ENCODE results near the gene DZIP1.

Gene DZIP1

DNA sequence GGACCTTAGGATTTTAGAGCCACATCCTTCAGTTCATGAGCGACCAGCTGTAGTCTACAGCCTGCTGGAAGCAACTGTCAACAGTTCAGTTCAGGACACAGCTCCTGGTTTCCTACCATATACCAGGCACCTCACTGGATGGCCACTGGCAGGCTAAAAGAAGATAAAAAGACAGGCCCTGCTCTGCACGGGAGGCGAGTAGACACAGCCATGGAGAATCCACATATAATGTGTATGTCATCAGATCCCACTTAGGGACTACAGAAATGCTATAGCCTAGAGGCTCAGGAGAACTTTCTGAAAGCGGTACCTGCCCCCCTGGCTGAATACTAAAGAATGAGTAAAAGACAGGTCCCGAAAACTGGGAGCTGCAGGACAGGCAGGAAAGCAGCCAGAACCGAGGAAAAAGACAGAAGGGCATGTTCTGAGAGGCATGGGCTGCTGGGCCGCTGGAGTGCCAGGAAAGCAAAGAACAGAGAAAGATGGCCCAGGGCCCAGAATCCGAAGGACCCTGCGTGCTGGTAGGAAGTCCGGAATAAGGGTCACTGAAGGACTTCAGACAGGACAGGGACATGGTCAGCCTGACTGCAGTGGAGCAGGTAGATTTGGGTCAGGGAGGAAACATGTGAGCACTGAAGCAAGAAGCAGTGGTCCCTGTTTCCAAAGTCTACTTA lies 23.5 kb downstream of the DZIP1 start:
- POLR2A ChIA-PET = no interaction called here
- TF ChIP-seq, protein P1, sequence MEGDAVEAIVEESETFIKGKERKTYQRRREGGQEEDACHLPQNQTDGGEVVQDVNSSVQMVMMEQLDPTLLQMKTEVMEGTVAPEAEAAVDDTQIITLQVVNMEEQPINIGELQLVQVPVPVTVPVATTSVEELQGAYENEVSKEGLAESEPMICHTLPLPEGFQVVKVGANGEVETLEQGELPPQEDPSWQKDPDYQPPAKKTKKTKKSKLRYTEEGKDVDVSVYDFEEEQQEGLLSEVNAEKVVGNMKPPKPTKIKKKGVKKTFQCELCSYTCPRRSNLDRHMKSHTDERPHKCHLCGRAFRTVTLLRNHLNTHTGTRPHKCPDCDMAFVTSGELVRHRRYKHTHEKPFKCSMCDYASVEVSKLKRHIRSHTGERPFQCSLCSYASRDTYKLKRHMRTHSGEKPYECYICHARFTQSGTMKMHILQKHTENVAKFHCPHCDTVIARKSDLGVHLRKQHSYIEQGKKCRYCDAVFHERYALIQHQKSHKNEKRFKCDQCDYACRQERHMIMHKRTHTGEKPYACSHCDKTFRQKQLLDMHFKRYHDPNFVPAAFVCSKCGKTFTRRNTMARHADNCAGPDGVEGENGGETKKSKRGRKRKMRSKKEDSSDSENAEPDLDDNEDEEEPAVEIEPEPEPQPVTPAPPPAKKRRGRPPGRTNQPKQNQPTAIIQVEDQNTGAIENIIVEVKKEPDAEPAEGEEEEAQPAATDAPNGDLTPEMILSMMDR (IDR thresholded peaks at IDR 0.05; ENCODE audit: control extremely low read depth, extremely low read depth, low read depth, missing control alignments) = no peak
- DNase-seq (ENCODE audit: extremely low spot score) = no peak
- CTCF ChIA-PET = interaction anchor here (0.9 to 9.3 kb wide), 5 partner anchors 9 to 608 kb away, joined by 3 to 172 read pairs (median 6); no protein-coding TSS in a partner anchor

DNA sequence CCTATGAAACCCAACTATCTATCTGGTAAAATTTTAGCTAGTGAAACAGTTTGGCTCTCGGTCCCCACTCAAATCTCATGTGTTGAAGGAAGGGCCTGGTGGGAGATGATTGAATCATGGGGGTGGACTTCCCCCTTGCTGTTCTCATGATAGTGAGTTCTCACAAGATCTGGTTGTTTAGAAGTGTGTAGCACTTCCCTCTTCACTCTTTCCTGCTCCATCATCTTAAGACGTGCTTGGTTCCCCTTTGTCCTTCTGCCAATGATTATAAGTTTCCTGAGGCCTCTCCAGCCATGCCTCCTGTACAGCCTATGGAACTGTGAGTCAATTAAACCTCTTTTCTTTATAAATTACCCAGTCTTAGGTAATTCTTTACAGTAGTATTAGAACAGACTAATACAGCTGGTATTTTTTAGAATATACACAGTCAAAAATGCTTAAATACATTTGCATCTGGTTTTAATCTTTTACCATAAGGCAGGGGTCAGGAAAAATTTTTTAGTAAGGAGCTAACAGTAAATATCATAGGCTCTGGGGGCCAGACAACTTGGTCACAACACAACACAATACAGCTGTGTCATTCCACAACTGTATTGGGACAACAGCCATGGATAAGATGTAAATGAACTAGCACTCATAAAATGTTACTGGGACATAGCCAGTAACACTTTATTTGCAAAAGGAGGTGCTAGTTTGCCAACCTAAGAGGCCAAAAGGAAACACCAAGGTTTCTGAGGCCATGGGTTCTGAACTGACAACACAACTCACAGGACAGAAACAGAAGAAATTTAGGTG lies 24.3 kb downstream of the DZIP1 start:
- POLR2A ChIA-PET = no interaction called here
- TF ChIP-seq, protein P1 (IDR thresholded peaks at IDR 0.05; ENCODE audit: control extremely low read depth, extremely low read depth, low read depth, missing control alignments) = no peak
- CTCF ChIA-PET = interaction anchor here (0.9 to 9.3 kb wide), 3 partner anchors 41 to 609 kb away, joined by 3 to 172 read pairs (median 11); no protein-coding TSS in a partner anchor
- no peak for DNase-seq (ENCODE audit: extremely low spot score)

DNA sequence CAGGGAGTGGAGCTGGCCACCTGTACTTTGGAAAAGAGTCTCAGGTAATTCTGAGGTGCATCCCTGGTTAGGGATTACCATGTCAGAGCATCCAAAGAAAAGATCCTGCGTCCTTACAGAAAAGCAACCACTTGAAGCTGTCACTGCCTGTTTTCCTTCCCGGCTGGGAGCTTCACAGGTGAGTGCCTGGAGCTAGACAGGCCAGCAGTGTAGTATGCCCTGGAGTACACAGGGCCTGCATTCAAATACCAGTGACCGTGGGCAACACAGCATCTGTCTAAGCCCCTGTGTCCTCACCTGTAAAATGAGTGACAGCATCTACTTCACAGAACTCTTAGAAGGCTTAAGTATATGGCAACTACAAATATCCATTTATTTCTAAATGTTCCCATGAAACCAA lies 29.0 kb downstream of the DZIP1 start:
- ChIA-PET POLR2A (no interaction called here), CTCF (interaction anchor here (3.4 kb wide), 1 partner anchor 9 kb away, joined by 26 read pairs; no protein-coding TSS in a partner anchor)
- no peak for DNase-seq (ENCODE audit: extremely low spot score)
- TF ChIP-seq, protein P1 (IDR thresholded peaks at IDR 0.05; ENCODE audit: control extremely low read depth, extremely low read depth, low read depth, missing control alignments) = no peak

DNA sequence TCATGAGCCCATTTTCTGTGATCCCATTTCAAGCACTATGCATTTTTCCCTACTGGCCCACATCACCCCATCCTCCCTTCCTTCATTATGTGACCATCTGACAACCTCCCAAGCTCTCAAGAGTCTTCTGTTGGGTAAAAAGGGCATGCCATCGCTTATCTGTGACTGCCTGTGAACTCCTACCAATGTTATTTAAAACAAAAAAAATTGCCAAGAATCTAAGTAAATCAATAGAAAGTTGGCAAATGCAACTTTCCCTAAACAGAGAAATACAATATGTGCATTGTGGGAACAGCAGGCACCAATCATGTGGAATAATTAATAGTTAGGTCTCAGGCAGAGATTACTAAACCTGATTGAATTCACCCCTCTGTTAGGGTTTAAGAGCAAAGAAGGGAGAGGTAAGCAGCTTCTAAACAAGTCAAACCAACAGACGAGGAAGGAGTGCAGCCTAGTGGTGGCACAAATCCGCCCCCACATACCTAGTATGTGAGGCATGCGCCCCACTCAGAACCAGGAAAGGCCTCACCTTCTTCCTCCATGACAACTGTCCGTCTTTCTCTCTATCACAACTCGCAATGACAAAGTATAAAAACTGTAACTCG lies 29.8 kb downstream of the DZIP1 start:
- no peak for DNase-seq (ENCODE audit: extremely low spot score)
- POLR2A ChIA-PET = no interaction called here
- CTCF ChIA-PET = interaction anchor here (1.0 to 3.4 kb wide), 4 partner anchors 8 to 219 kb away, joined by 3 to 26 read pairs (median 4); no protein-coding TSS in a partner anchor
- TF ChIP-seq, protein P1 (IDR thresholded peaks at IDR 0.05; ENCODE audit: control extremely low read depth, extremely low read depth, low read depth, missing control alignments) = no peak

DNA sequence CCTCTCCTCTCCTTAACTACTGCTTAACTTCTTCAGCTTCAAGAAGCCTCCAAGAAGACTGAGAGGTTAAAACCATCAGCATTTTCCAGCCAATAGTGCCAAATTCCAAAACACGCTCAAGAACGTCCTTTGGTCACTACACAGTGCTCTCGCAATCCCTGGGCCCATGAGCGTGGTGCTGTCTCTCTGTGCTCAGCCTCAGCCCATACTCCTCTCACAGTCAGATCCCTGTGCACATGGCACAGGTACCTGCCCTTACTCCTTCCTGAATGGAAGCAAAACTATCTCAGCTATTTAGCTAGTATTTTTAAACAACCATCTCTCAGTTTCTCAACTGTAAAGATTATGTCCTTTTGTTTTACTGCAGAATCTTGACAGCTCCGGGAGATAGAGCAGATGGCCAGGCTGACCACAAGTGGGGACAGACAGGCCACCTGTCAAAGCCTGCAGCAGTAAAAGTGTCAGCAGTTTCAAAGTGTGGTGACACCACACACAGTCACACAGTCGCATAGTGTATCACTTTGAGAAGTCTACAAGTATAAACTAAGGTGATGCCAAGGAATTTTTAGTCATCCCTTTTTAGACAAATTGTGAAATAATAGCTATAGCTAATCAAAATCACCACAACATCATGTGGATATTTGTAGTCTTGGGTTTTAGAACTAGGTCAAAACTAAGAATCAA lies 35.7 kb downstream of the DZIP1 start:
- TF ChIP-seq, protein P1 (IDR thresholded peaks at IDR 0.05; ENCODE audit: control extremely low read depth, extremely low read depth, low read depth, missing control alignments) = no peak
- ChIA-PET POLR2A (no interaction called here), CTCF (interaction anchor here (0.8 to 2.8 kb wide), 6 partner anchors 9 to 225 kb away, joined by 3 to 13 read pairs (median 4); no protein-coding TSS in a partner anchor)
- DNase-seq (ENCODE audit: extremely low spot score) = no peak

DNA sequence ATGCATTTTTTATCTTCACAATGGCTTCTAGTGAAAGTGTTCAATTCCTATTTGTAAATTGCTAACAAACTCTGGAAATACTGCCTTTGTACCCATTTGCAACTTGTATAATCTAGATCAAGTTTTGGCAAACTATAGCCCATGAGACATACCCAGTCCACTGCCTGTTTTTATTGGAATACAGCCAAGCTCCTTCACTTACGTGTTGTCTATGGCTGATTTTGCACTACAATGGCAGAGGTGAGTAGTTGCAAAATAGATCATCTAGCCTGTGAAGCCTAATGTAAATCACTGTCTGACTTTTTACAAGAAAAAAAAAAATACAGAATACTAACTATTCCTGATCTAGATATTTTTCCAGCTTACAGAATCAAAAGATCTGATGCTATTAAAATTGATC lies 37.1 kb downstream of the DZIP1 start:
- POLR2A ChIA-PET = no interaction called here
- no peak for DNase-seq (ENCODE audit: extremely low spot score)
- CTCF ChIA-PET = interaction anchor here (0.9 kb wide), 1 partner anchor 12 kb away, joined by 3 read pairs; no protein-coding TSS in a partner anchor
- TF ChIP-seq, protein P1 (IDR thresholded peaks at IDR 0.05; ENCODE audit: control extremely low read depth, extremely low read depth, low read depth, missing control alignments) = no peak
